PC-9 (cell line): ENCODE data around the gene GLS. TPM values are rescaled to one million over a fixed set of nuclear protein-coding genes. Genes with fewer than 3 reads are reported as not detected.

Source experiments
- BruUV-seq: library from RNA; stranded (reverse); fragments of 400-500 nt; replicated peaks from 2 replicates; lab custom pipeline; 2021; lab: Mats Ljungman, UMichigan
- CTCF ChIA-PET: fragments of 300-600 bp; sonication (Branson Sonifier 250); formaldehyde crosslinking; loops from one replicate; lab custom pipeline; 2022; ENCODE audit warnings: antibody characterized with exemption; lab: Charles Lee
- POLR2A ChIA-PET: fragments of 300-600 bp; sonication (Branson Sonifier 250); formaldehyde crosslinking; loops from one replicate; lab custom pipeline; 2022; ENCODE audit warnings: antibody characterized with exemption; ENCODE audit not compliant: unreplicated experiment; lab: Charles Lee
- DNase-seq, 2 experiments: peaks; one replicate each; pipeline versions ENCODE4 v3.0.0 to v3.0.0-alpha.2; 2015 to 2022; ENCODE audit warnings: mixed read lengths in 1 of 2
- H2AFZ ChIP-seq: fragments of 200-600 bp; sonication (generic); 2 replicates; pipeline ENCODE4 v1.8.1; 2017; ENCODE audit warnings: antibody characterized with exemption
- H3F3A ChIP-seq: fragments of 200-600 bp; sonication (generic); 2 replicates; pipeline ENCODE4 v1.8.1; 2017; ENCODE audit warnings: antibody characterized with exemption, mild to moderate bottlenecking, low read depth; ENCODE audit not compliant: insufficient read depth
- H3K27ac ChIP-seq: fragments of 200-600 bp; sonication (generic); 2 replicates; pipeline ENCODE4 v1.6.1; 2016; ENCODE audit warnings: mixed run types
- H3K27me3 ChIP-seq: fragments of 200-600 bp; sonication (generic); 2 replicates; pipeline ENCODE4 v1.6.1; 2016; ENCODE audit warnings: low read depth, mixed run types; ENCODE audit not compliant: insufficient read depth
- H3K36me3 ChIP-seq: fragments of 200-600 bp; sonication (generic); 2 replicates; pipeline ENCODE4 v1.6.1; 2016; ENCODE audit warnings: low read depth, mixed run types
- H3K4me1 ChIP-seq: fragments of 200-600 bp; sonication (generic); replicated peaks from 2 replicates; pipeline ENCODE4 v1.6.1; 2016; ENCODE audit warnings: mixed run types; ENCODE audit not compliant: insufficient read depth
- H3K4me2 ChIP-seq: fragments of 200-600 bp; sonication (generic); 2 replicates; pipeline ENCODE4 v1.6.1; 2017; ENCODE audit warnings: mixed run types
- H3K4me3 ChIP-seq: fragments of 200-600 bp; sonication (generic); 2 replicates; pipeline ENCODE4 v1.6.1; 2016; ENCODE audit warnings: mixed run types
- H3K79me2 ChIP-seq: fragments of 200-600 bp; sonication (generic); 2 replicates; pipeline ENCODE4 v1.6.1; 2017; ENCODE audit warnings: low read depth, mixed run types
- H3K9me2 ChIP-seq: fragments of 200-600 bp; sonication (generic); 2 replicates; pipeline ENCODE4 v1.8.1; 2017; ENCODE audit warnings: mild to moderate bottlenecking; ENCODE audit not compliant: insufficient read depth
- H3K9me3 ChIP-seq: fragments of 200-600 bp; sonication (generic); 2 replicates; pipeline ENCODE4 v1.8.1; 2016; ENCODE audit warnings: low read depth; ENCODE audit not compliant: insufficient read depth
- H4K20me1 ChIP-seq: fragments of 200-600 bp; sonication (generic); 2 replicates; pipeline ENCODE4 v1.8.1; 2017; ENCODE audit not compliant: insufficient read depth
- EZH2 ChIP-seq: fragments of 200-600 bp; sonication (generic); IDR thresholded peaks from 2 replicates; pipeline ENCODE4 v1.8.0; 2017; ENCODE audit warnings: antibody characterized with exemption, low read depth
- intact Hi-C: fragments of 100-400 bp; cut with micrococcal nuclease; formaldehyde crosslinking; loops from one replicate; pipeline ENCODE4 v1.10.0; 2022; ENCODE audit not compliant: unreplicated experiment
- total RNA-seq: library from RNA; stranded (reverse); gene quantifications from 2 replicates; pipeline ENCODE4 v1.2.3, GENCODE V29; 2021
- TF ChIP-seq, protein P1 (sequence below): fragments of 200-600 bp; sonication (generic); conservative IDR thresholded peaks from 2 replicates; pipeline ENCODE4 v1.6.1; 2017; ENCODE audit warnings: mixed run types, antibody characterized with exemption, mild to moderate bottlenecking, moderate library complexity

GLS gene
- total RNA-seq, 1 experiment from 2014 or later = 68.5 TPM

DNA sequence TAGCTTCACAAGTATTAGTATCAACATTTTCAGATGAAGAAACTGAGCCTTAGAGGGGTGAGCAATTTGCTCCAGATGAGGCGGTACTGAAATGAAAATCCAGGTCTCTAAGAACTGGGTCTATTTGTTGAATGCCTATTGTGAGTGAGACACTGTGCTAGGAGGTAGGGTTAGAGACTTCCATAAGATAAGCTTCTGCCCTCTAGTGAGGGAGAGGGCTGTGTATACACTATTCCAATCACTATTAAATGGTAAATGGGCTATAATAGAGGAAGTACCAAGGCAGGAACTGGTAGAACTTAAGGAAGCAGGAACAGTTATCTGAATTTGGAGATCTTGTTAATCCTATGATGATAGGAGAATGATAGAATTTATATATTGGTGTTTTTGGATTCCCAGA, 23.6 kb upstream of the GLS start:
- CTCF ChIA-PET = interaction anchor here (0.6 kb wide), 1 partner anchor 591 kb away, joined by 3 read pairs; no protein-coding TSS in a partner anchor
- H3F3A ChIP-seq = peaks cover 10% of the 10 kb centered on the region
- H3K27ac ChIP-seq = no peak overlapping the region
- H3K79me2 ChIP-seq = no peaks in the 10 kb centered on the region
- H4K20me1 ChIP-seq = no peaks in the 10 kb centered on the region
- H3K4me2 ChIP-seq = no peak overlapping the region
- H3K4me3 ChIP-seq = no peak overlapping the region
- H3K9me2 ChIP-seq = no peaks in the 10 kb centered on the region
- POLR2A ChIA-PET = interaction anchor here (0.5 kb wide), 1 partner anchor 18 kb away, joined by 3 read pairs; no protein-coding TSS in a partner anchor
- H3K9me3 ChIP-seq = no peaks in the 10 kb centered on the region
- BruUV-seq = no TSS peak
- no peak overlapping the region for H2AFZ ChIP-seq
- TF ChIP-seq EZH2 = no peak
- TF ChIP-seq, protein P1, sequence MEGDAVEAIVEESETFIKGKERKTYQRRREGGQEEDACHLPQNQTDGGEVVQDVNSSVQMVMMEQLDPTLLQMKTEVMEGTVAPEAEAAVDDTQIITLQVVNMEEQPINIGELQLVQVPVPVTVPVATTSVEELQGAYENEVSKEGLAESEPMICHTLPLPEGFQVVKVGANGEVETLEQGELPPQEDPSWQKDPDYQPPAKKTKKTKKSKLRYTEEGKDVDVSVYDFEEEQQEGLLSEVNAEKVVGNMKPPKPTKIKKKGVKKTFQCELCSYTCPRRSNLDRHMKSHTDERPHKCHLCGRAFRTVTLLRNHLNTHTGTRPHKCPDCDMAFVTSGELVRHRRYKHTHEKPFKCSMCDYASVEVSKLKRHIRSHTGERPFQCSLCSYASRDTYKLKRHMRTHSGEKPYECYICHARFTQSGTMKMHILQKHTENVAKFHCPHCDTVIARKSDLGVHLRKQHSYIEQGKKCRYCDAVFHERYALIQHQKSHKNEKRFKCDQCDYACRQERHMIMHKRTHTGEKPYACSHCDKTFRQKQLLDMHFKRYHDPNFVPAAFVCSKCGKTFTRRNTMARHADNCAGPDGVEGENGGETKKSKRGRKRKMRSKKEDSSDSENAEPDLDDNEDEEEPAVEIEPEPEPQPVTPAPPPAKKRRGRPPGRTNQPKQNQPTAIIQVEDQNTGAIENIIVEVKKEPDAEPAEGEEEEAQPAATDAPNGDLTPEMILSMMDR = no peak
- H3K27me3 ChIP-seq = no peaks in the 10 kb centered on the region
- no peak for DNase-seq
- H3K4me1 ChIP-seq = peaks cover 22% of the 10 kb centered on the region
- H3K36me3 ChIP-seq = no peaks in the 10 kb centered on the region
- intact Hi-C loops = no loop called here

GRCh38 chr2:190858817-190859216, 21.8 kb upstream of the GLS start:
- POLR2A ChIA-PET = interaction anchor here (0.6 to 1.3 kb wide), 4 partner anchors 12 to 67 kb away, joined by 3 to 12 read pairs (median 3); partner anchors contain the start of gene GLS
- Histone ChIP-seq H3F3A (peaks cover 15% of the 10 kb centered on the region), H3K36me3 (no peaks in the 10 kb centered on the region), H3K79me2 (no peaks in the 10 kb centered on the region), H3K4me1 (peaks cover 26% of the 10 kb centered on the region), H3K9me2 (no peaks in the 10 kb centered on the region), H3K4me2 (peak overlapping the region; percentile 11), H3K27me3 (no peaks in the 10 kb centered on the region), H3K27ac (peak overlapping the region; percentile 67), H2AFZ (no peak overlapping the region), H3K9me3 (peaks cover 5% of the 10 kb centered on the region), H4K20me1 (no peaks in the 10 kb centered on the region), H3K4me3 (no peak overlapping the region)
- CTCF ChIA-PET = interaction anchor here (1.8 kb wide), 1 partner anchor 8 kb away, joined by 5 read pairs; no protein-coding TSS in a partner anchor
- intact Hi-C loops = no loop called here
- DNase-seq = peak; percentile 4 to 50
- TF ChIP-seq, protein P1 = no peak
- no peak for TF ChIP-seq EZH2
- no TSS peak for BruUV-seq

DNA sequence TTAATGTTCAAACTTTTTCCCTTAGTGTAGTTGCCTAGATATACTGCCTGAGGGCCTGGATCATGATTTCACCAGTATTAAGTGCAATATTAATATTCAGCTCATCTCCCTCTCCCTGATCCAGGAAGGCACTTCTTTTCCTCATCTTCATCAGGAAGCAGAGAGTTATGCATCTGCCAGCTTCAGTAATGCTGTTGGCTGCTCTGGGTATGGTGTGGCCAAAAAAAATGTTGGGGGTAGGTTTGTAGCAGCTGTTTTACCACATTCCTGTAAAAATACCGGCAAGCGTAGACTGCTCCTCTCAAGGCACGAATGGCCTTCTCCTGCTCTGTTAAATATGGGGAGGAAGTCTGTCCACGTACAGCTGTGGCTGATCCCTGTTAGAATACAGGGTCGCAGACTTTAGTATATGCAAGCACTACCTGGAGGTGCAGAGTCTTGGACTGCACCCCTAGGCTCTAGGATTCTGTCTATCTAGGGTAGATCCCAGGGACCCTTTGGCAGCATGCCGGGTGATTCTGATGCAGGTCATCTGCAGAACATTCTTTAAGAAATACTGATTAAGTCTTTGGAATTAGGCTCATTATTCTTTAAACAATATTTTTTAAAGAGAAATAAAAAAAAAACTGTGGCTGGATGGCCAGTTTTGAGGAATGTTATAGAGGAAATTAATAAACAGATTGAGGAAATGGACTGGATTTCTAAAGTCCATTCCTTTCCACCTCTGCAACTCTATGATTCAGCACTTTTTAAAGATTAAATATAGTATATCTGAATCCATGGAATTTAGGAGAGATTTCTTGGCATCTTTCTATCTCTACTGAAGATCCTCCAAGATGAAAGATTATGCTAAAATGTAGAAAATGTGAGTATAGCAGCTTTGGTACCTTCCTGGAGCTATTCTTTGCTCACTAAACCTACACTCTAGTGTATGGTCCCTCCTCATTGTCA, 21.0 kb upstream of the GLS start:
- intact Hi-C loops = no loop called here
- DNase-seq = peak in 1 of 2 experiments; percentile 26
- TF ChIP-seq, protein P1 = no peak
- TF ChIP-seq EZH2 = no peak
- Histone ChIP-seq H3K79me2 (no peaks in the 10 kb centered on the region), H3K4me1 (peaks cover 28% of the 10 kb centered on the region), H3K9me2 (no peaks in the 10 kb centered on the region), H4K20me1 (no peaks in the 10 kb centered on the region), H3K27me3 (no peaks in the 10 kb centered on the region), H3K9me3 (peaks cover 5% of the 10 kb centered on the region), H2AFZ (no peak overlapping the region), H3K27ac (peak overlapping the region; percentile 67), H3K4me2 (peak overlapping the region; percentile 15), H3K36me3 (no peaks in the 10 kb centered on the region), H3F3A (peaks cover 15% of the 10 kb centered on the region), H3K4me3 (no peak overlapping the region)
- ChIA-PET CTCF (interaction anchor here (1.8 kb wide), 1 partner anchor 9 kb away, joined by 5 read pairs; no protein-coding TSS in a partner anchor), POLR2A (interaction anchor here (0.6 to 1.3 kb wide), 5 partner anchors 12 to 68 kb away, joined by 3 to 12 read pairs (median 3); partner anchors contain the start of gene GLS)
- no TSS peak for BruUV-seq
